ENCODE results near the gene EN1. TPM values are rescaled to one million over a fixed set of nuclear protein-coding genes. Genes with fewer than 3 reads are reported as not detected.

EN1 gene
- total RNA-seq, 1 donor from 2014 or later, result not detected

DNA sequence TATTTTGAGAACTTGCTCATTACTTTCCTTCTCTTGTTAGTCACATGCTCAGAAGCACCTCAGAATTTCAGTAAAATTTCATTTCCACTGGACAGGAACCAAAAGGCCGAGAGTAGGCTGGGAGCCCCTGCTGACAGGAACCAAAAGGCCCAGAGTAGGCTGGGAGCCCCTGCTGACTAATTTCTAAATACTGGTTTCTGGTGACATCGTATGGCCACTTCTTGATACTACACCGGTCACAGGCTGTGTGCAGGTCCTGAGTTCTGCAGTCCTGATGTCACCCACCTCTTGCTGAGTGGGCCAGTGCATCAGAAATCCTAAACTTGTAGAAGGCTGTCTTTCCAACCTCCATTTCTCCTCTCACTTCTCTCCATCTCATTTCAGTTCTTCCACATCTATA, 17.7 kb upstream of the EN1 start:
- no peak overlapping the region for H3K27ac ChIP-seq (replicated peaks)
- TF ChIP-seq, protein P1, sequence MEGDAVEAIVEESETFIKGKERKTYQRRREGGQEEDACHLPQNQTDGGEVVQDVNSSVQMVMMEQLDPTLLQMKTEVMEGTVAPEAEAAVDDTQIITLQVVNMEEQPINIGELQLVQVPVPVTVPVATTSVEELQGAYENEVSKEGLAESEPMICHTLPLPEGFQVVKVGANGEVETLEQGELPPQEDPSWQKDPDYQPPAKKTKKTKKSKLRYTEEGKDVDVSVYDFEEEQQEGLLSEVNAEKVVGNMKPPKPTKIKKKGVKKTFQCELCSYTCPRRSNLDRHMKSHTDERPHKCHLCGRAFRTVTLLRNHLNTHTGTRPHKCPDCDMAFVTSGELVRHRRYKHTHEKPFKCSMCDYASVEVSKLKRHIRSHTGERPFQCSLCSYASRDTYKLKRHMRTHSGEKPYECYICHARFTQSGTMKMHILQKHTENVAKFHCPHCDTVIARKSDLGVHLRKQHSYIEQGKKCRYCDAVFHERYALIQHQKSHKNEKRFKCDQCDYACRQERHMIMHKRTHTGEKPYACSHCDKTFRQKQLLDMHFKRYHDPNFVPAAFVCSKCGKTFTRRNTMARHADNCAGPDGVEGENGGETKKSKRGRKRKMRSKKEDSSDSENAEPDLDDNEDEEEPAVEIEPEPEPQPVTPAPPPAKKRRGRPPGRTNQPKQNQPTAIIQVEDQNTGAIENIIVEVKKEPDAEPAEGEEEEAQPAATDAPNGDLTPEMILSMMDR (IDR thresholded peaks at IDR 0.05; ENCODE audit: borderline replicate concordance), result peak; percentile 67
- no peaks in the 10 kb centered on the region for H3K9me3 ChIP-seq (replicated peaks)
- peaks cover 59% of the 10 kb centered on the region for H3K27me3 ChIP-seq (ENCODE audit: low read depth)
- H3K4me1 ChIP-seq, result no peaks in the 10 kb centered on the region
- no peak overlapping the region for H3K4me3 ChIP-seq
- H3K36me3 ChIP-seq, result no peaks in the 10 kb centered on the region
- no peak for DNase-seq
- intact Hi-C loops (cut with micrococcal nuclease), result no loop called here

DNA sequence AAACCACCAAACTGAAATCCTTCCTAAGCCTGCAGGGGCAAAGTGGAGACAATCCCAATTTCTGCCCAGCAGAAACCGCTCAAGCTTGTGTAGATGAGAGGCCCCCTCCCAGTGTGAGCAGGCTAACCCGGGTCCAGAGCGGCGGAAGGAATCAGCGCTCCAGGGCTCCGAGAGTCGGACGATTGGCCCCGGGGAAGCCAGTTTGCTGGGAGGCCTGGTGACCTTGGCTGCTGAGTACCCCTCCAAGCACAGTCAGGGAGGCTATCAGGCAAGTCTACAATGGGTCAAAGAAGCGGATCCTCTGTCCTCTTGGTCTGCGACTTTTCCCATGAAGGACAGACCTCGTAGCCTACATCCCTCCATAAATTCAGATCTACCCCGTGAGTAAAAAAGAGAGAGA, 16.8 kb upstream of the EN1 start:
- Histone ChIP-seq H3K27ac (replicated peaks) (no peak overlapping the region), H3K4me3 (no peak overlapping the region), H3K4me1 (no peaks in the 10 kb centered on the region), H3K9me3 (replicated peaks) (no peaks in the 10 kb centered on the region), H3K36me3 (no peaks in the 10 kb centered on the region), H3K27me3 (ENCODE audit: low read depth) (peaks cover 65% of the 10 kb centered on the region)
- TF ChIP-seq, protein P1 (IDR thresholded peaks at IDR 0.05; ENCODE audit: borderline replicate concordance), result no peak
- DNase-seq, result no peak
- intact Hi-C loops (cut with micrococcal nuclease), result no loop called here

DNA sequence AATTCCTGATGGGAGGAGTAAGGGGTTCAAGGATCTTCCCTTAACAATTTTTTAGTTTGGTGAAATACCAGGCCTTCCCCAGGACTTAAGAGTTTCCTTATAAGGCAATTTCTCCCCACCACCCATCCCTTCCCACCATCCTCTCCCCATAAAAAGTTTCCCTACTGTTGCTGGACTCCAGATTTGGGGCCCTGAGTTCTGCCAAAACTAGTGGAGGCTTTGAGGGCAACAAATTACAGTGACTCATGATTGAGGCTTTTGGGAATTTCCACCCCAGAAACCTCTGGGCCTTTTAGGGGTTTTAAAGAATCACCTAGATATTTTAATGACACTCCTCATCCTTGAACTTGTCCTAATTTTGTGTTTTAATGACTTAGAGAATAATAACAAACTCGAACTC, 14.3 kb upstream of the EN1 start:
- no peaks in the 10 kb centered on the region for H3K36me3 ChIP-seq
- TF ChIP-seq, protein P1 (IDR thresholded peaks at IDR 0.05; ENCODE audit: borderline replicate concordance), result no peak
- peaks cover 23% of the 10 kb centered on the region for H3K4me1 ChIP-seq
- peaks cover 89% of the 10 kb centered on the region for H3K27me3 ChIP-seq (ENCODE audit: low read depth)
- H3K9me3 ChIP-seq (replicated peaks), result no peaks in the 10 kb centered on the region
- no peak overlapping the region for H3K27ac ChIP-seq (replicated peaks)
- no peak for DNase-seq
- intact Hi-C loops (cut with micrococcal nuclease), result no loop called here
- no peak overlapping the region for H3K4me3 ChIP-seq

DNA sequence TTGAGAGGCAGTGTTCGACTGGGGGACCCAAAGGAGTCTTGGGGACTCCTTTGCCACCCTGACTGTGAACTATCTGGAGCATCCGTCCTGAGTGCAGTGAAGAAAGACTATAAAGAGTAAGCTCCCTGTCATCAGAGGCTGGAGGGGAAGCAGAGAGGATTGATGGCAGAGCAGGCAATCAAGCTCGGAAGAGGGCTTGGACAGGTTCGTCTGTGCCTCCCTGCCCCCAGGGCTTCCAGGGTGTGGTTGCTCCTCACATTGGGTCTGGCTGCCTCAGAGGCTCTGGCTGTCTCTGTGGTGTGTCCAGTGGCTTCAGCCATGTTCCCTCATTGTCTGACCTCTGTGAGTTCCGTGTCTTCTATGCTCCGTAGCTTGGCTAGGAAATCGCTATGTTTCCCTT, 13.8 kb upstream of the EN1 start:
- Histone ChIP-seq H3K36me3 (no peaks in the 10 kb centered on the region), H3K27me3 (ENCODE audit: low read depth) (peaks cover 94% of the 10 kb centered on the region), H3K27ac (replicated peaks) (no peak overlapping the region), H3K4me1 (peaks cover 26% of the 10 kb centered on the region), H3K9me3 (replicated peaks) (no peaks in the 10 kb centered on the region), H3K4me3 (no peak overlapping the region)
- intact Hi-C loops (cut with micrococcal nuclease), result no loop called here
- no peak for DNase-seq
- TF ChIP-seq, protein P1 (IDR thresholded peaks at IDR 0.05; ENCODE audit: borderline replicate concordance), result no peak

DNA sequence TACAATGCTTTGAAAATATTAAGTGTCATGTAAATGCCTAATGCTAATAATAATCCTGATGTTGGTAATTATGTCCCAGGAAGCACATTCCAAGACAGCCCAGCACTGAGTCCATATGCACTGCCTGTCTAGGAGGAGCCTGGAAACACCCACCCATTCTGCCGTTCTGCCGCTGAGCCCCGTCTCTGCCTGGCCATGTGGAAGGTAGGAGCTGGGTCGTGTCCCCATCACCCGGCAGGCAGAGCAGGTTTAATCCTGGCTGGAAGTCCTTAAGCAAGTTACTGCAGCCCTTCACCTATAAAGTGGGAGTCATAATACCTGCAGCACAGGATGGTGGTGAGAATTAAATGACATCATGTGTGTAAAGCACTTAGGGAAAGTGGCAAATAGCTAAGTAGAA, 13.1 kb upstream of the EN1 start:
- peaks cover 100% of the 10 kb centered on the region for H3K27me3 ChIP-seq (ENCODE audit: low read depth)
- TF ChIP-seq, protein P1 (IDR thresholded peaks at IDR 0.05; ENCODE audit: borderline replicate concordance), result no peak
- H3K4me1 ChIP-seq, result peaks cover 32% of the 10 kb centered on the region
- no peak overlapping the region for H3K4me3 ChIP-seq
- DNase-seq, result no peak
- no peak overlapping the region for H3K27ac ChIP-seq (replicated peaks)
- no peaks in the 10 kb centered on the region for H3K9me3 ChIP-seq (replicated peaks)
- intact Hi-C loops (cut with micrococcal nuclease), result no loop called here
- no peaks in the 10 kb centered on the region for H3K36me3 ChIP-seq
